Measurements from ENCODE around the gene PLS3.
A peak's percentile ranks its signal among the peaks of the same experiment; 100 is the strongest.

Gene PLS3

DNA sequence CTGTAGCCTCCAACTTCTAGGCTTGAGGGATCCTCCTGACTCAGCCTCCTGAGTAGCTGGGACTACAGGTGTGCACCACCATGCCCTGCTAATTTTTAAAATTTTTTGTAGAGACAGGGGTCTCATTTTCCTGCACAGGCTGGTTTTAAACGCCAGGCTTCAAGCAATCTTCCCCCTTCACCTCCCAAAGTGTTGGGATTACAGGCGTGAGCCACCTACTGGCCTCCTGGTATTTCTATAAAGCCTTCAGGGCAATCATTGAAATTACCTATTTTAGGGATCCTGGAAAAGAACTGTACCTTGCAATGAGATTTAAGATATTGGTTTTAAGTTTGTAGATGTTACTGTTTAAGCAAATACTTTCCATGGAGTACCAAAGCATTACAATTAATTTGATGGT is 13.5 kb upstream of the PLS3 start:
- no peaks in the 10 kb centered on the region for H3K9me3 Mint-ChIP-seq
- no peak overlapping the region for H3K4me3 Mint-ChIP-seq

DNA sequence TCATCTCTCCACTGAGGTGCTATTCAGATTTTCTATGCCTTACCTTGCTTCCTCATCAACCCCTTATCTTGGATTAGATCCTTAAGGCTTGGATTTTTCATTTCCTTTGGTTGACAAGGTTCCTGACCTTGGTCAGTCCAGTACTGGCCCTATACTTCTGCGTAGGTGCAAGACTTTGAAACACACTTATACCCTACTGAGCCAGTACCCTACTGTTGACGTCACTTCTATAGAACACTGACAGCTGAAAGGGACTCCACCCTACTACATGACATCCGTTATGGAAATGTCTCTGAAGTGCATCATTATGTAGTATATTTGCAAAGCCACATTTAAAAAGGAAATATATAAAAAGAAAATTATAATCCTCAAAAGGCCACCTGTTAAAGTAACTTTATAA is 12.0 kb upstream of the PLS3 start:
- TF ChIP-seq, protein P1, sequence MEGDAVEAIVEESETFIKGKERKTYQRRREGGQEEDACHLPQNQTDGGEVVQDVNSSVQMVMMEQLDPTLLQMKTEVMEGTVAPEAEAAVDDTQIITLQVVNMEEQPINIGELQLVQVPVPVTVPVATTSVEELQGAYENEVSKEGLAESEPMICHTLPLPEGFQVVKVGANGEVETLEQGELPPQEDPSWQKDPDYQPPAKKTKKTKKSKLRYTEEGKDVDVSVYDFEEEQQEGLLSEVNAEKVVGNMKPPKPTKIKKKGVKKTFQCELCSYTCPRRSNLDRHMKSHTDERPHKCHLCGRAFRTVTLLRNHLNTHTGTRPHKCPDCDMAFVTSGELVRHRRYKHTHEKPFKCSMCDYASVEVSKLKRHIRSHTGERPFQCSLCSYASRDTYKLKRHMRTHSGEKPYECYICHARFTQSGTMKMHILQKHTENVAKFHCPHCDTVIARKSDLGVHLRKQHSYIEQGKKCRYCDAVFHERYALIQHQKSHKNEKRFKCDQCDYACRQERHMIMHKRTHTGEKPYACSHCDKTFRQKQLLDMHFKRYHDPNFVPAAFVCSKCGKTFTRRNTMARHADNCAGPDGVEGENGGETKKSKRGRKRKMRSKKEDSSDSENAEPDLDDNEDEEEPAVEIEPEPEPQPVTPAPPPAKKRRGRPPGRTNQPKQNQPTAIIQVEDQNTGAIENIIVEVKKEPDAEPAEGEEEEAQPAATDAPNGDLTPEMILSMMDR (IDR thresholded peaks at IDR 0.05): no peak
- Mint-ChIP-seq H3K4me3 (no peak overlapping the region), H3K27me3 (ENCODE audit: low read depth, poor library complexity) (no peaks in the 10 kb centered on the region), H3K36me3 (ENCODE audit: low read depth) (no peaks in the 10 kb centered on the region), H3K4me1 (no peaks in the 10 kb centered on the region), H3K27ac (no peak overlapping the region), H3K9me3 (no peaks in the 10 kb centered on the region)
- DNase-seq: no peak

More for the DNA sequence above, 13.5 kb upstream of the PLS3 start:
- TF ChIP-seq, protein P1 (IDR thresholded peaks at IDR 0.05): no peak
- no peak for DNase-seq
- H3K36me3 Mint-ChIP-seq (ENCODE audit: low read depth): no peaks in the 10 kb centered on the region
- H3K4me1 Mint-ChIP-seq: no peaks in the 10 kb centered on the region
- no peak overlapping the region for H3K27ac Mint-ChIP-seq
- no peaks in the 10 kb centered on the region for H3K27me3 Mint-ChIP-seq (ENCODE audit: low read depth, poor library complexity)

DNA sequence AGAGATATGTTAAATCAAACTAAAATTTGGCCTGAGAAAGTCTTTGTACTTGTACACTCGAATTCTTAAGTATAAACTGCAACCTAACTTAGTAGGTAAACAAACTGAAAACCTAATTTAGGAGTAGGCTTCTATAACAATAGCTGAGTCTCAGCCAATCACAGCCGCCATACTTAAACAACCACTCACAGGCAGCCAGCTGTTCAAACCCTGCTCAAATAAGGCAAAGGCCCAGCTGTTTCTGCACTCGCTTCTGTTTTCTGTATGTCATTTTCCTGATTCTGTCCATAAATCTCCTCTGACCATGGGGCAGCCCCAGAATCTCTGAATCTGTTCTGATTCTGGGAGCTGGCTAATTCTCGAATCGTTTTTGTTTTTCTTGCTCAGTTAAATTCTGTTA is 7.8 kb upstream of the PLS3 start:
- no peak overlapping the region for H3K4me3 Mint-ChIP-seq
- no peaks in the 10 kb centered on the region for H3K9me3 Mint-ChIP-seq
- H3K27ac Mint-ChIP-seq: no peak overlapping the region
- DNase-seq: no peak
- H3K4me1 Mint-ChIP-seq: no peaks in the 10 kb centered on the region
- H3K27me3 Mint-ChIP-seq (ENCODE audit: low read depth, poor library complexity): no peaks in the 10 kb centered on the region
- TF ChIP-seq, protein P1 (IDR thresholded peaks at IDR 0.05): no peak
- H3K36me3 Mint-ChIP-seq (ENCODE audit: low read depth): no peaks in the 10 kb centered on the region

DNA sequence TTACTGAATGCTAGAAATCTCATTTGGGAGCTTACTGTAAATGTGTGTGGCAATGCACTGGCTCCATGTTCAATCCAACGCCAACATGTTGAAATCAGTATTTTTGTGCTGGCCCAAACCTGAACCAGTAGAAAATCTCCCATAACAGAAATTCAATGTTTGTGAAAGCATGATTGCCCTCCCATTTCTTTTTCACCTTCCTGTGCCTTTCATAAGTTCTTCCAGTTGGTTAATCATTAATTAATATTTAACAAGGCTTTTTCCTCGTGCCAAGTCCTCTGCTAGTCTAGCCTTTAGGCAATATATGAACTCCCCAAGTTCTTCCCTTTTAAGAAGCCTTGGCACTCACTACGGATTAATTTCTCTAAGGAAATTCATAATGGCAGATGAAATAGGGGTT is 1.3 kb upstream of the PLS3 start:
- Mint-ChIP-seq H3K9me3 (no peaks in the 10 kb centered on the region), H3K4me3 (no peak overlapping the region), H3K27me3 (ENCODE audit: low read depth, poor library complexity) (no peaks in the 10 kb centered on the region), H3K27ac (no peak overlapping the region), H3K36me3 (ENCODE audit: low read depth) (peaks cover 2% of the 10 kb centered on the region), H3K4me1 (peaks cover 26% of the 10 kb centered on the region)
- TF ChIP-seq, protein P1 (IDR thresholded peaks at IDR 0.05): no peak
- DNase-seq: no peak

DNA sequence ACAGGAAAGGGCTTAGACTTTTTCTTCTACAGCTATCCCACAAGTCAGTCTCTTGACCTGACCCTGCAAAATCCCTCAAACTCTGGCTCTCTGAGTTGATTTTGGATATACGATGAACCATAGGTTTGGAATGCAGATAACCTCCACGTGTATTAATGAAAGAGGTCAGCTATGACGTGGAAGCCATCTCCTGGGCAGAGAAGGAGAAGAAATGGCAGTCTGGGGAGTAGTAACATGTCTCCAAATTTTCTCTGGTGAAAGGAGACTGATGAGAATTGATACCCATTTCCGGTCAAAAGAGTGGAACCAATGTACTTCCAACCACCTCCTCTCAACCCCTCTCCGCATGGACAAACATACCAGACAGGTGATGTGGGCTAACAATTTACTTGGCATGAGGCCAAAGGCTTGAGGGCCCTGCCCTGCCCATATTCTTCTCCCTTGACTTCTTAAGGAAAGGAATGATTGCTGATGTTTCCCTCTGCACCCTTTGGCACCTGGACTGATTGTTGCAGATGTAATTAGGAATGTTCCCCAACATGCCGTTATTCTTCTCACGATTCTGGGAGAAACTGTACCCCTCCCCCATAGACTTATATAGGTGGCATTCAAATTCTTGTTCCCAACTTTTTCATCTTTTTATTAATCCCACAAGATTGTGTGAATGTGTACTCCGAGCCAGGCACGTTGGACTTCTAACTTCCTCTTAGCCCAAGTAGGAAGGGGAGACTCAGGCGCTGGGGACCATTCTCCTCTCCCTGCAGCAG is 580 bp upstream of the PLS3 start:
- Mint-ChIP-seq H3K4me1 (peaks cover 29% of the 10 kb centered on the region), H3K4me3 (peak overlapping the region; percentile 96), H3K27me3 (ENCODE audit: low read depth, poor library complexity) (no peaks in the 10 kb centered on the region), H3K9me3 (no peaks in the 10 kb centered on the region), H3K36me3 (ENCODE audit: low read depth) (peaks cover 8% of the 10 kb centered on the region), H3K27ac (peak overlapping the region; percentile 99)
- no peak for DNase-seq
- TF ChIP-seq, protein P1 (IDR thresholded peaks at IDR 0.05): no peak

Measured in nephron progenitor cell (in vitro differentiated cells).